Measurements from ENCODE around the gene MYZAP. TPM values are rescaled to one million over a fixed set of nuclear protein-coding genes. Genes with fewer than 3 reads are reported as not detected.

MYZAP gene
- total RNA-seq, 1 experiment from 2014 or later = 6.0 TPM

- Histone ChIP-seq H4K20me1 (ENCODE audit: low read length) (no peaks in the 10 kb centered on the region), H3K9ac (ENCODE audit: low read length) (no peak overlapping the region), H3K27me3 (ENCODE audit: low read length) (no peaks in the 10 kb centered on the region), H3K4me1 (ENCODE audit: insufficient read depth, low read length) (peaks cover 15% of the 10 kb centered on the region; the same call in 1 of the 2 replicates), H3K27ac (ENCODE audit: low read length) (no peak overlapping the region), H3K4me3 (ENCODE audit: low read length) (no peak overlapping the region), H3K9me2 (replicated peaks; ENCODE audit: low read length) (no peaks in the 10 kb centered on the region), H3K79me2 (ENCODE audit: low read length) (no peaks in the 10 kb centered on the region), H3K4me2 (ENCODE audit: low read length) (no peak overlapping the region), H3F3A (ENCODE audit: low read length, unreplicated experiment) (no peaks in the 10 kb centered on the region), H2AFZ (ENCODE audit: low read length) (no peak overlapping the region), H3K36me3 (ENCODE audit: low read depth, low read length) (no peaks in the 10 kb centered on the region), H3K9me3 (ENCODE audit: low read length) (no peaks in the 10 kb centered on the region)
- TF ChIP-seq EZH2 (IDR thresholded peaks at IDR 0.05; ENCODE audit: low read length, unreplicated experiment) (no peak), EZH2phosphoT487 (IDR thresholded peaks at IDR 0.05; ENCODE audit: borderline replicate concordance, low read length) (no peak), CTCF (conservative IDR thresholded peaks at IDR 0.05; ENCODE audit: low read depth, low read length) (no peak)
- intact Hi-C loops (cut with micrococcal nuclease) = no loop called here
- ChIA-PET POLR2A (ENCODE audit: unreplicated experiment) (no interaction called here), CTCF (no interaction called here)
- BruUV-seq (replicated peaks) = no TSS peak
- ATAC-seq (no peak), DNase-seq (no peak)
These were observed 98.8 kb downstream of the MYZAP start for GRCh38 chr15:57690341-57690966.

GRCh38 chr15:57691082-57691481, 99.4 kb downstream of the MYZAP start:
- intact Hi-C loops (cut with micrococcal nuclease) = no loop called here
- CTCF ChIA-PET = no interaction called here
- H3K4me1 ChIP-seq (ENCODE audit: insufficient read depth, low read length) = peaks cover 17% of the 10 kb centered on the region; the same call in 1 of the 2 replicates
- no peak overlapping the region for H3K27ac ChIP-seq (ENCODE audit: low read length)
- H3K4me3 ChIP-seq (ENCODE audit: low read length) = no peak overlapping the region
- no peaks in the 10 kb centered on the region for H3F3A ChIP-seq (ENCODE audit: low read length, unreplicated experiment)
- H3K9me2 ChIP-seq (replicated peaks; ENCODE audit: low read length) = no peaks in the 10 kb centered on the region
- H3K4me2 ChIP-seq (ENCODE audit: low read length) = no peak overlapping the region
- no peaks in the 10 kb centered on the region for H3K79me2 ChIP-seq (ENCODE audit: low read length)
- no peaks in the 10 kb centered on the region for H3K9me3 ChIP-seq (ENCODE audit: low read length)
- POLR2A ChIA-PET (ENCODE audit: unreplicated experiment) = no interaction called here
- H3K36me3 ChIP-seq (ENCODE audit: low read depth, low read length) = no peaks in the 10 kb centered on the region
- no peaks in the 10 kb centered on the region for H4K20me1 ChIP-seq (ENCODE audit: low read length)
- BruUV-seq (replicated peaks) = no TSS peak
- H2AFZ ChIP-seq (ENCODE audit: low read length) = no peak overlapping the region
- no peaks in the 10 kb centered on the region for H3K27me3 ChIP-seq (ENCODE audit: low read length)
- no peak overlapping the region for H3K9ac ChIP-seq (ENCODE audit: low read length)
- ATAC-seq (no peak), DNase-seq (no peak)
- TF ChIP-seq CTCF (conservative IDR thresholded peaks at IDR 0.05; ENCODE audit: low read depth, low read length) (no peak), EZH2phosphoT487 (IDR thresholded peaks at IDR 0.05; ENCODE audit: borderline replicate concordance, low read length) (no peak), EZH2 (IDR thresholded peaks at IDR 0.05; ENCODE audit: low read length, unreplicated experiment) (no peak)

- Histone ChIP-seq H3K9me2 (replicated peaks; ENCODE audit: low read length) (no peaks in the 10 kb centered on the region), H3K4me1 (ENCODE audit: insufficient read depth, low read length) (peaks cover 17% of the 10 kb centered on the region; the same call in 1 of the 2 replicates), H3F3A (ENCODE audit: low read length, unreplicated experiment) (no peaks in the 10 kb centered on the region), H3K9me3 (ENCODE audit: low read length) (no peaks in the 10 kb centered on the region), H2AFZ (ENCODE audit: low read length) (no peak overlapping the region), H3K27me3 (ENCODE audit: low read length) (no peaks in the 10 kb centered on the region), H4K20me1 (ENCODE audit: low read length) (no peaks in the 10 kb centered on the region), H3K79me2 (ENCODE audit: low read length) (no peaks in the 10 kb centered on the region), H3K36me3 (ENCODE audit: low read depth, low read length) (no peaks in the 10 kb centered on the region), H3K4me2 (ENCODE audit: low read length) (no peak overlapping the region; the same call in 1 of the 2 replicates), H3K4me3 (ENCODE audit: low read length) (no peak overlapping the region), H3K27ac (ENCODE audit: low read length) (no peak overlapping the region), H3K9ac (ENCODE audit: low read length) (no peak overlapping the region)
- intact Hi-C loops (cut with micrococcal nuclease) = no loop called here
- no peak for TF ChIP-seq CTCF (conservative IDR thresholded peaks at IDR 0.05; ENCODE audit: low read depth, low read length)
- no peak for TF ChIP-seq EZH2 (IDR thresholded peaks at IDR 0.05; ENCODE audit: low read length, unreplicated experiment)
- TF ChIP-seq EZH2phosphoT487 (IDR thresholded peaks at IDR 0.05; ENCODE audit: borderline replicate concordance, low read length) = no peak
- ATAC-seq = no peak
- BruUV-seq (replicated peaks) = no TSS peak
- POLR2A ChIA-PET (ENCODE audit: unreplicated experiment) = no interaction called here
- CTCF ChIA-PET = no interaction called here
- no peak for DNase-seq
These were observed 101.0 kb downstream of the MYZAP start for GRCh38 chr15:57692709-57693108.

Data from PC-3 (cell line).